SU-DHL-6 (cell line): ENCODE measurements around the gene TRDN.

Experiments
- H2AFZ ChIP-seq: fragments of 200-600 bp; sonication (generic); 2 replicates; pipeline ENCODE4 v1.6.1; 2014; ENCODE audit warnings: low read depth, mild to moderate bottlenecking, moderate library complexity, mixed read lengths, antibody characterized with exemption, low read length; ENCODE audit not compliant: severe bottlenecking
- H3F3A ChIP-seq: fragments of 200-600 bp; shearing (Covaris generic); 2 replicates; pipeline ENCODE4 v1.6.0; 2016; ENCODE audit warnings: antibody characterized with exemption, mild to moderate bottlenecking; ENCODE audit not compliant: insufficient read depth
- H3K27ac ChIP-seq: fragments of 200-600 bp; sonication (generic); 2 replicates; pipeline ENCODE4 v1.5.1; 2016; ENCODE audit warnings: low read depth, mild to moderate bottlenecking, low read length, moderate library complexity, mixed read lengths
- H3K27me3 ChIP-seq: fragments of 200-600 bp; sonication (generic), shearing (Covaris generic); 2 replicates; pipeline ENCODE4 v1.6.0; 2014; ENCODE audit warnings: mild to moderate bottlenecking, low read length
- H3K36me3 ChIP-seq: fragments of 200-600 bp; sonication (generic); 2 replicates; pipeline ENCODE4 v1.6.1; 2014; ENCODE audit warnings: mild to moderate bottlenecking, low read length, mixed read lengths
- H3K4me2 ChIP-seq: fragments of 300-600, 200-600 bp; shearing (Covaris generic), sonication (generic); 2 replicates; pipeline ENCODE4 v1.6.0; 2014; ENCODE audit warnings: low read length, low read depth, mild to moderate bottlenecking; ENCODE audit not compliant: poor library complexity, severe bottlenecking
- H3K4me3 ChIP-seq: fragments of 200-600 bp; sonication (generic); 2 replicates; pipeline ENCODE4 v1.5.1; 2014; ENCODE audit warnings: antibody characterized with exemption, low read length, mild to moderate bottlenecking, mixed read lengths; ENCODE audit not compliant: insufficient read depth, poor library complexity, severe bottlenecking
- H3K79me2 ChIP-seq: fragments of 200-600 bp; sonication (generic); 2 replicates; pipeline ENCODE4 v1.6.1; 2014; ENCODE audit warnings: mild to moderate bottlenecking, low read length, moderate library complexity; ENCODE audit not compliant: insufficient read depth
- H3K9ac ChIP-seq: fragments of 200-600 bp; sonication (generic); 2 replicates; pipeline ENCODE4 v1.7.0; 2014; ENCODE audit warnings: mild to moderate bottlenecking, low read length
- H3K9me2 ChIP-seq: fragments of 200-600 bp; sonication (generic); replicated peaks from 2 replicates; pipeline ENCODE4 v1.6.1; 2014; ENCODE audit warnings: low read length; ENCODE audit not compliant: insufficient read depth
- H3K9me3 ChIP-seq: fragments of 200-600 bp; sonication (generic); 2 replicates; pipeline ENCODE4 v1.6.1; 2014; ENCODE audit warnings: low read length, mixed read lengths; ENCODE audit not compliant: insufficient read depth
- H4K20me1 ChIP-seq: fragments of 200-600 bp; sonication (generic); 2 replicates; pipeline ENCODE4 v1.6.1; 2014; ENCODE audit warnings: low read depth, mild to moderate bottlenecking, antibody characterized with exemption, low read length, moderate library complexity, mixed read lengths
- EZH2phosphoT487 ChIP-seq: fragments of 200-600 bp; sonication (generic), shearing (Covaris generic); conservative IDR thresholded peaks from 2 replicates; pipeline ENCODE4 v1.6.1; 2018; ENCODE audit warnings: mild to moderate bottlenecking, antibody characterized with exemption, low read length, moderate library complexity, mixed read lengths
- TF ChIP-seq, protein P1 (sequence below): fragments of 200-600 bp; sonication (generic); IDR thresholded peaks from one replicate; pipeline ENCODE4 v1.5.1; 2017; ENCODE audit warnings: antibody characterized with exemption, mild to moderate bottlenecking, low read length, moderate library complexity; ENCODE audit not compliant: insufficient read depth, poor library complexity, severe bottlenecking

Gene TRDN

DNA sequence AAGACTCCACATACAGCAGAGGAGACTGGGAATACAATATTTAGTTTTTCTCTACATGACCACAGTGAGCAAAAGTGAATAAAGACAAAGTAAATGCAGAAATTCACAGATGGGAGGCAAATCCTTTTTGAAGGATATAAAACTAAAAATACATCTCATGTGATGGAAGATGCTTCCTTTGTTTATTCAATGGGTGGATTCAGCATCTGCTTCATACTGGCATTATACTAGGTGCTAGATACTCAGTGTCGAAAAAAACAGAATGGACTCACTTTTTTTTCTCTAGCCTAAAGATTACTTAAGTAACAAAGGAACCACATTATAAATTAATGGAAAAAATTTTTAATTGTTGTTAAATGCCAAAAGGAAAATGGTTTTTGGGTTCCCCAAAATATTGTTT lies 216.2 kb downstream of the TRDN start:
- Histone ChIP-seq H2AFZ (no peak overlapping the region), H3K27ac (no peak overlapping the region), H3K36me3 (no peaks in the 10 kb centered on the region), H3K27me3 (no peaks in the 10 kb centered on the region), H3K79me2 (no peaks in the 10 kb centered on the region), H3K9me2 (no peaks in the 10 kb centered on the region), H3K9ac (no peak overlapping the region), H3F3A (no peaks in the 10 kb centered on the region), H3K4me2 (no peak overlapping the region), H3K9me3 (no peaks in the 10 kb centered on the region), H4K20me1 (no peaks in the 10 kb centered on the region), H3K4me3 (no peak overlapping the region)
- TF ChIP-seq EZH2phosphoT487: no peak
- TF ChIP-seq, protein P1, sequence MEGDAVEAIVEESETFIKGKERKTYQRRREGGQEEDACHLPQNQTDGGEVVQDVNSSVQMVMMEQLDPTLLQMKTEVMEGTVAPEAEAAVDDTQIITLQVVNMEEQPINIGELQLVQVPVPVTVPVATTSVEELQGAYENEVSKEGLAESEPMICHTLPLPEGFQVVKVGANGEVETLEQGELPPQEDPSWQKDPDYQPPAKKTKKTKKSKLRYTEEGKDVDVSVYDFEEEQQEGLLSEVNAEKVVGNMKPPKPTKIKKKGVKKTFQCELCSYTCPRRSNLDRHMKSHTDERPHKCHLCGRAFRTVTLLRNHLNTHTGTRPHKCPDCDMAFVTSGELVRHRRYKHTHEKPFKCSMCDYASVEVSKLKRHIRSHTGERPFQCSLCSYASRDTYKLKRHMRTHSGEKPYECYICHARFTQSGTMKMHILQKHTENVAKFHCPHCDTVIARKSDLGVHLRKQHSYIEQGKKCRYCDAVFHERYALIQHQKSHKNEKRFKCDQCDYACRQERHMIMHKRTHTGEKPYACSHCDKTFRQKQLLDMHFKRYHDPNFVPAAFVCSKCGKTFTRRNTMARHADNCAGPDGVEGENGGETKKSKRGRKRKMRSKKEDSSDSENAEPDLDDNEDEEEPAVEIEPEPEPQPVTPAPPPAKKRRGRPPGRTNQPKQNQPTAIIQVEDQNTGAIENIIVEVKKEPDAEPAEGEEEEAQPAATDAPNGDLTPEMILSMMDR: no peak

DNA sequence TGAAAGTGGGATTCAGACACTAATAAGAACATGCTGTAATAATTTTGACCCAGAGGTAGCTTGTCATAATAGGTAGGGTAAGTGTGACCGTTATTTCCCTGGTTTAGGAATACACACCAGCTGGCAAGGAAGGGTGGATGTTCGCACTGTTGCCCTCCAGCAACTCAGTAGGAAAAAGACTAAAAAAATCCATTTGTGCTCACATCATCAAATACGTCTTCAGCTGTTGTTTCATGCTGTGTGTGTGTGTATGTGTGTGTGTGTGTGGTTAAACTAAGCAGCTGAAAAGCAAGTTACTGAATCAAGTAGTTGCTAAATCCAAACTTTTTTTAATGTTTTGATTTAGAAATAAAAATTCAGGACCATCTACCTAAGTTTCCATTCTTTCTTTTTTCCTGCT lies 218.7 kb downstream of the TRDN start:
- H3K79me2 ChIP-seq: no peaks in the 10 kb centered on the region
- H3K4me3 ChIP-seq: no peak overlapping the region
- no peaks in the 10 kb centered on the region for H3F3A ChIP-seq
- no peaks in the 10 kb centered on the region for H4K20me1 ChIP-seq
- no peaks in the 10 kb centered on the region for H3K36me3 ChIP-seq
- H3K27me3 ChIP-seq: no peaks in the 10 kb centered on the region
- H2AFZ ChIP-seq: no peak overlapping the region
- no peak overlapping the region for H3K9ac ChIP-seq
- H3K4me2 ChIP-seq: no peak overlapping the region
- no peaks in the 10 kb centered on the region for H3K9me3 ChIP-seq
- TF ChIP-seq, protein P1: no peak
- TF ChIP-seq EZH2phosphoT487: no peak
- H3K27ac ChIP-seq: no peak overlapping the region
- H3K9me2 ChIP-seq: no peaks in the 10 kb centered on the region

DNA sequence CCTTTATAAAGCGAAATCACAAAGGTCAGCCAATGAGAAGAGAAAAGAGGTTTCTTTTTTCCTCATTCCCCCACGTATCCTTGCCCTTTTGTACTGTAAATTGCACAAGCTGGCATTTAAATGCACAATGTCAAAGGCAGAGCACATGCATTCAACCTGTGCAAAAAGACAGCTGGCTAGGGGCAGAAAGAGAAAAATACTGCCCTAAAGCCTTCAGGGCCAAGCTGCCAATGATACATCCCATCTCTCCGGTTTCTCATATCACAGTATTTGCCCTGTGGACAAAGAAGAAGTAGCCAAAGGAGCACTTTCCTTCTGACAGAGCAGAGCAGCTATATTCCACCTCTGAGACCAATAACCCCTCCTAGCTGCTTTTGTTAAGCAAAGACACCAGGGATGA lies 219.2 kb downstream of the TRDN start:
- no peak overlapping the region for H3K4me2 ChIP-seq
- H3K9me3 ChIP-seq: no peaks in the 10 kb centered on the region
- no peak overlapping the region for H3K4me3 ChIP-seq
- H3K36me3 ChIP-seq: no peaks in the 10 kb centered on the region
- H3K27ac ChIP-seq: no peak overlapping the region
- H4K20me1 ChIP-seq: no peaks in the 10 kb centered on the region
- H3K79me2 ChIP-seq: no peaks in the 10 kb centered on the region
- H3K9me2 ChIP-seq: no peaks in the 10 kb centered on the region
- H2AFZ ChIP-seq: no peak overlapping the region
- no peaks in the 10 kb centered on the region for H3F3A ChIP-seq
- no peaks in the 10 kb centered on the region for H3K27me3 ChIP-seq
- TF ChIP-seq, protein P1: no peak
- TF ChIP-seq EZH2phosphoT487: no peak
- H3K9ac ChIP-seq: no peak overlapping the region
